ENCODE results near the gene NAP1L4. TPM values are rescaled to one million over a fixed set of nuclear protein-coding genes. Genes with fewer than 3 reads are reported as not detected.
A peak's percentile ranks its signal among the peaks of the same experiment; 100 is the strongest.

NAP1L4 gene
- total RNA-seq, 1 experiment from 2014 or later, result 140 TPM

DNA sequence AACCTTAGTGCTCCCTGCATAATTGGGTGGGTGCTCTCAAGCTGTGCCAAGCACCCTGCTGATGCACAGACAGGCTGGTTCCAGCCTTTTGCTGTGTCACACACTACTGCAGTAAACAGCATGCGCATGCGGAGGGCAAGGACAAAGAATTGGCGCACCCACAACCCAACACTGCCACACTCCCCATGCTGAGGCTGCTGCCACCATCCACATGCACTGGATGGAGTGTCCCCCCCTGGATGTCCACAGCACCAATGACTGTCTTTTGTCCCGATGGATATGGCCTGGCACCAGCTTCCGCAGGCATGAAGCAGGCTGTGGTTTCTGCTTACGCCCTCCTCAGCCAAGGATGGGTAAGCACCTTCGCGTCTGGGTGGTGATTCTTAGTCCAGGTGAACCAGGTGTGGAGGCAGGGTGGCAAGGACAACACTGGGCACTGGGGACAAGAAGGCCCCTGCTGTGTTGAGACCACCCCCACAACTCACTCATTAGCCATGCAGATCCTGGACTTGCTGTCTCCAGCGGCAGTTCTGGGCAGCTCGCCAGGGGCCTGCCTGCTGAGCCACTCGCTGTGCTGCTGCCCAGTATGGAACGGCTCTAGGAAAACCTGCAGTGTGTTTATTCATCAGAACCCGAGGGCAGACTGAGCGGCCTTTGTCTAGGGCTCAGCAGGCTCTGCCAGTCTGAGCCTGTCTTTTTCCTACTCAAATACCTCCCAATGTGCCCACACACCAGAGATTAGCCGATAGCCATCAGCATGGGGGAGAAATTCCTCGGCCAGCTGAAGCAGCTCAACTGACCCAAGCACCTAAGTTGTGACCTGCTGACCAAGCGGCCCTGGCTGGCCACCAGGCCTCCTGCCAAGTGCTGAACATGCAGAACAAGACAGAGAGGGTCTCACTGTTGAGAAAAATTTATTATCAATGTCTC lies 8.2 kb upstream of the NAP1L4 start:
- Mint-ChIP-seq H3K4me3 (ENCODE audit: low read depth, unreplicated experiment) (no peak overlapping the region), H3K27me3 (ENCODE audit: unreplicated experiment) (no peaks in the 10 kb centered on the region), H3K4me1 (ENCODE audit: low read depth, unreplicated experiment) (peaks cover 41% of the 10 kb centered on the region), H3K27ac (ENCODE audit: unreplicated experiment) (peak overlapping the region; percentile 70), H3K36me3 (ENCODE audit: insufficient read depth, unreplicated experiment) (peaks cover 59% of the 10 kb centered on the region), H3K9me3 (ENCODE audit: low read depth, unreplicated experiment) (no peaks in the 10 kb centered on the region)
- TF ChIP-seq, protein P1, sequence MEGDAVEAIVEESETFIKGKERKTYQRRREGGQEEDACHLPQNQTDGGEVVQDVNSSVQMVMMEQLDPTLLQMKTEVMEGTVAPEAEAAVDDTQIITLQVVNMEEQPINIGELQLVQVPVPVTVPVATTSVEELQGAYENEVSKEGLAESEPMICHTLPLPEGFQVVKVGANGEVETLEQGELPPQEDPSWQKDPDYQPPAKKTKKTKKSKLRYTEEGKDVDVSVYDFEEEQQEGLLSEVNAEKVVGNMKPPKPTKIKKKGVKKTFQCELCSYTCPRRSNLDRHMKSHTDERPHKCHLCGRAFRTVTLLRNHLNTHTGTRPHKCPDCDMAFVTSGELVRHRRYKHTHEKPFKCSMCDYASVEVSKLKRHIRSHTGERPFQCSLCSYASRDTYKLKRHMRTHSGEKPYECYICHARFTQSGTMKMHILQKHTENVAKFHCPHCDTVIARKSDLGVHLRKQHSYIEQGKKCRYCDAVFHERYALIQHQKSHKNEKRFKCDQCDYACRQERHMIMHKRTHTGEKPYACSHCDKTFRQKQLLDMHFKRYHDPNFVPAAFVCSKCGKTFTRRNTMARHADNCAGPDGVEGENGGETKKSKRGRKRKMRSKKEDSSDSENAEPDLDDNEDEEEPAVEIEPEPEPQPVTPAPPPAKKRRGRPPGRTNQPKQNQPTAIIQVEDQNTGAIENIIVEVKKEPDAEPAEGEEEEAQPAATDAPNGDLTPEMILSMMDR (IDR thresholded peaks at IDR 0.05; ENCODE audit: unreplicated experiment), result no peak
- CTCF ChIA-PET, result interaction anchor here (0.7 to 0.9 kb wide), 2 partner anchors 25 to 159 kb away, joined by 3 read pairs; no protein-coding TSS in a partner anchor
- DNase-seq, result peak; percentile 77
- intact Hi-C loops (cut with micrococcal nuclease; ENCODE audit: unreplicated experiment), result no loop called here
- BruUV-seq (replicated peaks), result no TSS peak

DNA sequence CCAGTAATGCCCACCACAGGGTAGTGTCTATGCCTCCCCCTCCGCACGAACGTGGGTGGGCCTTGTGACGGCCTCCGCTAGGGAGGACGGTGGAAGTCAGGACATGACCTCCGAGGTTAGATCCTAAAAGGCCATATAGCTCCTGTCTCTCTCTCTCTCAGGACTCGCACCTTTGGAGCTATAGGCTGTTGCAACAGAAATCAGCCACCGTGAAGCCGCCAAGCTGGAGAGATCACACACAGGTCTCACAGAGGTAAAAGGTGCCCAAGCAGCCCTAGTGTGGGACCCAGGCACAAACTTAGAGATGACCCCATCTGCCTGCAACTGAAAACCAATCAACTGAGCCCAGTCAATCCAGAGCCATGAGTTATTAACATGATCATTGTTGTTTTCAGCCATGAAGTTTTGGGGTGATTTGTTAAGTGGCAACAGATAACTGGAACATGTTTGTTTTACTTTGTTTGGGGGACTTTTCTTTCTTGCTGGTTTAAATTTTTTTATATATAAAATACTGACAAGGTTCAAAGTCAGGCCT lies 7.4 kb upstream of the NAP1L4 start:
- Mint-ChIP-seq H3K27ac (ENCODE audit: unreplicated experiment) (no peak overlapping the region), H3K9me3 (ENCODE audit: low read depth, unreplicated experiment) (no peaks in the 10 kb centered on the region), H3K27me3 (ENCODE audit: unreplicated experiment) (no peaks in the 10 kb centered on the region), H3K4me3 (ENCODE audit: low read depth, unreplicated experiment) (no peak overlapping the region), H3K4me1 (ENCODE audit: low read depth, unreplicated experiment) (peaks cover 39% of the 10 kb centered on the region), H3K36me3 (ENCODE audit: insufficient read depth, unreplicated experiment) (peaks cover 54% of the 10 kb centered on the region)
- TF ChIP-seq, protein P1 (IDR thresholded peaks at IDR 0.05; ENCODE audit: unreplicated experiment), result no peak
- no TSS peak for BruUV-seq (replicated peaks)
- no peak for DNase-seq
- intact Hi-C loops (cut with micrococcal nuclease; ENCODE audit: unreplicated experiment), result no loop called here
- CTCF ChIA-PET, result no interaction called here

DNA sequence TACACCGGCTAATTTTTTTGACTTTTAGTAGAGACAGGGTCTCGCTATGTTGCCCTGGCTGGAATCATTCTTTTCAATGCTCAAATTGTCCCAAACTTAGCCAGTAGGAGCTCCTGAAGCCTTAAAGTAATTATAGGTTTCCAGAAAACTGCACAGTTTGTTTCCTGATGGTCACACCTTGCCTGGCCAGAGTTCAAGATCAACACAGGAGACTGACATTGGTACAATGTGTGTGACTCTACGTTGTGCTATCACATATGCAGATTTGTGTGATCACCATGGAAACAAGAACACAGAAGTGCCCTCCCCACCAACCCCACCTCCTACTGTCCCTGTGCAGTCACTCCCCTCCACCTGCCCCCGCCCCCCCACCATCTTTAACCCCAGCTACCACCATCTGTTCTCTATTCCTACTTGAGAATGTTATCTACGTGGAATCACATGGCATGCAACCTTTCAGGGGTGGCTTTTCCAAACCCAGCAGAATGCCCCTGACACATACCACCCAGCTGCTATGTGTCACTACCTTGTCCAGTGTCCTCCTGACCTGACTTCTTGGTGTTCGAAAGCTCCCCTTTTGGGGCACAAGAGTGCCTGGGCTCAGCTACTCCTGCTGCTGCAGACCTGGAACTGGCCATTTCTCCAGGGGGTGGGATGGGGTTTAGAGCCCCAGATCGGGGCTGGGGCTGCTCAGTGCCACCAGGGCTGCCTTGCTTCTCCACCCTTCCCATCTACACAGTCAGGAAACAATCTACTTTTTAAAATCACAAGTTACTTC lies 6.1 kb upstream of the NAP1L4 start:
- CTCF ChIA-PET, result interaction anchor here (0.6 kb wide), 2 partner anchors 21 to 657 kb away, joined by 3 to 7 read pairs; no protein-coding TSS in a partner anchor
- peaks cover 44% of the 10 kb centered on the region for H3K36me3 Mint-ChIP-seq (ENCODE audit: insufficient read depth, unreplicated experiment)
- H3K4me1 Mint-ChIP-seq (ENCODE audit: low read depth, unreplicated experiment), result peaks cover 26% of the 10 kb centered on the region
- intact Hi-C loops (cut with micrococcal nuclease; ENCODE audit: unreplicated experiment), result no loop called here
- no TSS peak for BruUV-seq (replicated peaks)
- H3K27me3 Mint-ChIP-seq (ENCODE audit: unreplicated experiment), result no peaks in the 10 kb centered on the region
- no peak overlapping the region for H3K4me3 Mint-ChIP-seq (ENCODE audit: low read depth, unreplicated experiment)
- H3K27ac Mint-ChIP-seq (ENCODE audit: unreplicated experiment), result no peak overlapping the region
- TF ChIP-seq, protein P1 (IDR thresholded peaks at IDR 0.05; ENCODE audit: unreplicated experiment), result no peak
- DNase-seq, result no peak
- no peaks in the 10 kb centered on the region for H3K9me3 Mint-ChIP-seq (ENCODE audit: low read depth, unreplicated experiment)

DNA sequence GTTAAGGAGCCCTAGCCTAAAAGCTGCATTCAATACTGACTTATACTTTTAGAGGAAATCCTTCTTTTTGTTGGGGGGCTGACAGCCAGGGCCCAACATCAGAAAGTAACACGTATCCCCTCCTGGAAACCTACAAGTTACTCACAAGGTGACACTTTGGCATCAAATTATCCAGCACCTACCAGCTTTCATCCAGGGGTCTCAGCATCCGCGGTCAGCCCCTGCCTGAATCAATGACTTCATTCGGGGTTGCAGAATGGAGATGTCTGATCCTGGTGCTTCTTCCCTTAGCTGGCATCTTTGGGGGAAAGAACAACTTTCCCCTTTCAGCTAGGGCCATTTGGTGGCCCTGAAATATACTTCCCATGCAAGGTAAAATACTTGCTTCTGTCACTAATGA lies 5.3 kb upstream of the NAP1L4 start:
- H3K4me3 Mint-ChIP-seq (ENCODE audit: low read depth, unreplicated experiment), result no peak overlapping the region
- H3K36me3 Mint-ChIP-seq (ENCODE audit: insufficient read depth, unreplicated experiment), result peaks cover 44% of the 10 kb centered on the region
- no TSS peak for BruUV-seq (replicated peaks)
- intact Hi-C loops (cut with micrococcal nuclease; ENCODE audit: unreplicated experiment), result no loop called here
- H3K27ac Mint-ChIP-seq (ENCODE audit: unreplicated experiment), result no peak overlapping the region
- H3K27me3 Mint-ChIP-seq (ENCODE audit: unreplicated experiment), result no peaks in the 10 kb centered on the region
- DNase-seq, result no peak
- CTCF ChIA-PET, result interaction anchor here (0.6 kb wide), 1 partner anchor 22 kb away, joined by 3 read pairs; no protein-coding TSS in a partner anchor
- peaks cover 20% of the 10 kb centered on the region for H3K4me1 Mint-ChIP-seq (ENCODE audit: low read depth, unreplicated experiment)
- no peaks in the 10 kb centered on the region for H3K9me3 Mint-ChIP-seq (ENCODE audit: low read depth, unreplicated experiment)
- TF ChIP-seq, protein P1 (IDR thresholded peaks at IDR 0.05; ENCODE audit: unreplicated experiment), result no peak

Measured in Calu3 (cell line).